GM13976 (cell line): ENCODE data around the gene UCKL1.

ENCODE experiments used
- DNase-seq: peaks from one replicate; pipeline ENCODE4 v3.0.0; 2012; ENCODE audit warnings: low spot score
- CTCF ChIP-seq: IDR thresholded peaks from 2 replicates; pipeline ENCODE4 v1.5.1; 2012; ENCODE audit warnings: borderline replicate concordance, mild to moderate bottlenecking; ENCODE audit not compliant: insufficient read depth; ENCODE audit errors: extremely low read depth, missing control alignments, control extremely low read depth
- in situ Hi-C: fragments of 300-500 bp; cut with MboI; formaldehyde crosslinking; loops from one replicate; pipeline ENCODE4 v1.12.0; 2022; ENCODE audit warnings: low sequenced_read_pairs, mixed read lengths, inconsistent platforms; ENCODE audit not compliant: unreplicated experiment

The UCKL1 gene

GRCh38 chr20:63897978-63898561 lies 58.1 kb downstream of the UCKL1 start:
- TF ChIP-seq CTCF: no peak
- in situ Hi-C loops: no loop called here
- DNase-seq: no peak

GRCh38 chr20:63896264-63897105 lies 59.7 kb downstream of the UCKL1 start:
- TF ChIP-seq CTCF: no peak
- in situ Hi-C loops: no loop called here
- DNase-seq: peak; percentile 75

GRCh38 chr20:63895952-63896263 lies 60.3 kb downstream of the UCKL1 start:
- in situ Hi-C loops: no loop called here
- no peak for TF ChIP-seq CTCF
- DNase-seq: no peak

- TF ChIP-seq CTCF: no peak
- DNase-seq: no peak
- in situ Hi-C loops: no loop called here
Measured at GRCh38 chr20:63895202-63895951, 60.8 kb downstream of the UCKL1 start.

- peak; percentile 100 for DNase-seq
- in situ Hi-C loops: no loop called here
- no peak for TF ChIP-seq CTCF
Measured at GRCh38 chr20:63894358-63895201, 61.6 kb downstream of the UCKL1 start, which contains the start of gene DNAJC5. DNAJC5 (plus strand) TSS chr20:63895126; CDS start chr20:63928346, 33,220 bp downstream.

- no peak for TF ChIP-seq CTCF
- DNase-seq: no peak
- in situ Hi-C loops: no loop called here
Measured at GRCh38 chr20:63893999-63894357, 62.2 kb downstream of the UCKL1 start.
